ENCODE data around the gene CNTN5. TPM values are rescaled to one million over a fixed set of nuclear protein-coding genes. Genes with fewer than 3 reads are reported as not detected.

CNTN5 gene
- total RNA-seq, 1 experiment from 2014 or later: not detected

DNA sequence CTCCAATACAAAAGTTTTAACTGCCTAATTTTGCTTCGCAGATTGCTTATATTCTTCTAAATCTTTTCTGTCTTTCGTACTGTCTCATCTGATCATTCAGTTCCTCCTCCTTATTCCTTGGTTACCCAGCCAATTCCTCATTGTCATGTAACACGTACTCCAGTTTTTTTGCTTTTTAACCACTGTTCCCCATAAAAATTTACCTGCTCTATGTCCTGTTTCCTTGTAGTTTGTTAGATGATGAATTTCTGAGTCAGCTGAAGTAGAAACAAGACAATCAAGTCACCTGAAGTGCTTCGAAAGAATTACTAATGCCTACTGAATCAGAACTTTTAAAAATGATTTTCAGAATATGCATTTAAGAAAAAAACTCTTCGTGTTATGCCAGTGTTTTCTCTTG is 150.6 kb downstream of the CNTN5 start:
- POLR2A ChIA-PET (ENCODE audit: unreplicated experiment): no interaction called here
- no peak for TF ChIP-seq EZH2phosphoT487 (IDR thresholded peaks at IDR 0.05; ENCODE audit: borderline replicate concordance, low read length)
- H3F3A ChIP-seq (ENCODE audit: low read length, unreplicated experiment): no peaks in the 10 kb centered on the region
- H3K27me3 ChIP-seq (ENCODE audit: low read length): no peaks in the 10 kb centered on the region
- H2AFZ ChIP-seq (ENCODE audit: low read length): no peak overlapping the region
- no peaks in the 10 kb centered on the region for H3K36me3 ChIP-seq (ENCODE audit: low read depth, low read length)
- intact Hi-C loops (cut with micrococcal nuclease): no loop called here
- no peaks in the 10 kb centered on the region for H4K20me1 ChIP-seq (ENCODE audit: low read length)
- H3K27ac ChIP-seq (ENCODE audit: low read length): no peak overlapping the region
- H3K9ac ChIP-seq (ENCODE audit: low read length): no peak overlapping the region
- ATAC-seq (peak; percentile 56), DNase-seq (peak; percentile 60)
- CTCF ChIA-PET: no interaction called here
- no peaks in the 10 kb centered on the region; the same call in 1 of the 2 replicates for H3K4me1 ChIP-seq (ENCODE audit: insufficient read depth, low read length)
- 0 out of 2 replicates have a peak overlapping the region, but pooled peaks have one; percentile 4 for H3K4me2 ChIP-seq (ENCODE audit: low read length)
- H3K4me3 ChIP-seq (ENCODE audit: low read length): no peak overlapping the region
- no peaks in the 10 kb centered on the region for H3K79me2 ChIP-seq (ENCODE audit: low read length)
- H3K9me2 ChIP-seq (replicated peaks; ENCODE audit: low read length): no peaks in the 10 kb centered on the region
- peaks cover 6% of the 10 kb centered on the region; the same call in 1 of the 2 replicates for H3K9me3 ChIP-seq (ENCODE audit: low read length)
- no TSS peak for BruUV-seq (replicated peaks)

DNA sequence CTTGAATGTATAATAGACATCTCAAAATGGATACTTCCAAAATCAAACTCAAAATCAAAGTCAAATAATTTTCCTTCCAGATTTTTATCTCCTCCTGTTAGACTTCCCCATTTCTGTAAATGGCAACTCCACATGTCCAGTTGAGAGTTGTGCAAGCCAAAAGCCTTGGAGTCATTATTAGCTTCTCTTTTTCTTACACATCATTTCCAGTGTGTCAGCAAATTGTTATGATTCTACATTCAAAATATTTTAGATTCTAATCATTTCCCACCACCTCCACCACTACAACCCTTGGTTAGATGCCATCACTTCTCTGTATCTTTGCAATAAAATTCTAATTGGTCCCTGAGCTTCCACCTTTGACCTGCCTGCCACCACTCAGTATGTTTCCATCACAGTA is 155.7 kb downstream of the CNTN5 start:
- no peak for ATAC-seq
- CTCF ChIA-PET: no interaction called here
- H3K4me3 ChIP-seq (ENCODE audit: low read length): no peak overlapping the region

GRCh38 chr11:99177446-99177845 is 156.7 kb downstream of the CNTN5 start:
- CTCF ChIA-PET: no interaction called here
- Histone ChIP-seq H3K9me2 (replicated peaks; ENCODE audit: low read length) (0 out of 2 replicates have a peak, but pooled peaks cover 3% of the 10 kb centered on the region), H4K20me1 (ENCODE audit: low read length) (no peaks in the 10 kb centered on the region), H3K36me3 (ENCODE audit: low read depth, low read length) (no peaks in the 10 kb centered on the region), H3K9ac (ENCODE audit: low read length) (no peak overlapping the region), H3K79me2 (ENCODE audit: low read length) (no peaks in the 10 kb centered on the region), H3F3A (ENCODE audit: low read length, unreplicated experiment) (no peaks in the 10 kb centered on the region), H3K4me1 (ENCODE audit: insufficient read depth, low read length) (no peaks in the 10 kb centered on the region), H3K4me2 (ENCODE audit: low read length) (no peak overlapping the region), H3K4me3 (ENCODE audit: low read length) (no peak overlapping the region), H2AFZ (ENCODE audit: low read length) (no peak overlapping the region), H3K27me3 (ENCODE audit: low read length) (no peaks in the 10 kb centered on the region), H3K27ac (ENCODE audit: low read length) (no peak overlapping the region), H3K9me3 (ENCODE audit: low read length) (peaks cover 6% of the 10 kb centered on the region; the same call in 1 of the 2 replicates)
- DNase-seq: no peak
- POLR2A ChIA-PET (ENCODE audit: unreplicated experiment): no interaction called here
- no peak for TF ChIP-seq EZH2phosphoT487 (IDR thresholded peaks at IDR 0.05; ENCODE audit: borderline replicate concordance, low read length)
- no peak for TF ChIP-seq EZH2 (IDR thresholded peaks at IDR 0.05; ENCODE audit: low read length, unreplicated experiment)
- TF ChIP-seq, protein P1, sequence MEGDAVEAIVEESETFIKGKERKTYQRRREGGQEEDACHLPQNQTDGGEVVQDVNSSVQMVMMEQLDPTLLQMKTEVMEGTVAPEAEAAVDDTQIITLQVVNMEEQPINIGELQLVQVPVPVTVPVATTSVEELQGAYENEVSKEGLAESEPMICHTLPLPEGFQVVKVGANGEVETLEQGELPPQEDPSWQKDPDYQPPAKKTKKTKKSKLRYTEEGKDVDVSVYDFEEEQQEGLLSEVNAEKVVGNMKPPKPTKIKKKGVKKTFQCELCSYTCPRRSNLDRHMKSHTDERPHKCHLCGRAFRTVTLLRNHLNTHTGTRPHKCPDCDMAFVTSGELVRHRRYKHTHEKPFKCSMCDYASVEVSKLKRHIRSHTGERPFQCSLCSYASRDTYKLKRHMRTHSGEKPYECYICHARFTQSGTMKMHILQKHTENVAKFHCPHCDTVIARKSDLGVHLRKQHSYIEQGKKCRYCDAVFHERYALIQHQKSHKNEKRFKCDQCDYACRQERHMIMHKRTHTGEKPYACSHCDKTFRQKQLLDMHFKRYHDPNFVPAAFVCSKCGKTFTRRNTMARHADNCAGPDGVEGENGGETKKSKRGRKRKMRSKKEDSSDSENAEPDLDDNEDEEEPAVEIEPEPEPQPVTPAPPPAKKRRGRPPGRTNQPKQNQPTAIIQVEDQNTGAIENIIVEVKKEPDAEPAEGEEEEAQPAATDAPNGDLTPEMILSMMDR (conservative IDR thresholded peaks at IDR 0.05; ENCODE audit: low read depth, low read length): no peak
- no peak for ATAC-seq
- no TSS peak for BruUV-seq (replicated peaks)
- intact Hi-C loops (cut with micrococcal nuclease): no loop called here

More for the DNA sequence above, 155.7 kb downstream of the CNTN5 start:
- DNase-seq: no peak
- TF ChIP-seq EZH2phosphoT487 (IDR thresholded peaks at IDR 0.05; ENCODE audit: borderline replicate concordance, low read length) (no peak), EZH2 (IDR thresholded peaks at IDR 0.05; ENCODE audit: low read length, unreplicated experiment) (no peak)
- TF ChIP-seq, protein P1 (conservative IDR thresholded peaks at IDR 0.05; ENCODE audit: low read depth, low read length): no peak
- H3K9ac ChIP-seq (ENCODE audit: low read length): no peak overlapping the region
- H3K4me1 ChIP-seq (ENCODE audit: insufficient read depth, low read length): no peaks in the 10 kb centered on the region; the same call in 1 of the 2 replicates
- no peak overlapping the region for H3K27ac ChIP-seq (ENCODE audit: low read length)
- no peak overlapping the region for H2AFZ ChIP-seq (ENCODE audit: low read length)
- POLR2A ChIA-PET (ENCODE audit: unreplicated experiment): no interaction called here
- intact Hi-C loops (cut with micrococcal nuclease): no loop called here
- H3K4me2 ChIP-seq (ENCODE audit: low read length): no peak overlapping the region
- peaks cover 6% of the 10 kb centered on the region; the same call in 1 of the 2 replicates for H3K9me3 ChIP-seq (ENCODE audit: low read length)
- H3F3A ChIP-seq (ENCODE audit: low read length, unreplicated experiment): no peaks in the 10 kb centered on the region
- H4K20me1 ChIP-seq (ENCODE audit: low read length): no peaks in the 10 kb centered on the region
- BruUV-seq (replicated peaks): no TSS peak
- 0 out of 2 replicates have a peak, but pooled peaks cover 3% of the 10 kb centered on the region for H3K9me2 ChIP-seq (replicated peaks; ENCODE audit: low read length)
- no peaks in the 10 kb centered on the region for H3K27me3 ChIP-seq (ENCODE audit: low read length)
- no peaks in the 10 kb centered on the region for H3K79me2 ChIP-seq (ENCODE audit: low read length)
- H3K36me3 ChIP-seq (ENCODE audit: low read depth, low read length): no peaks in the 10 kb centered on the region
